Loucy (cell line): ENCODE data around the gene NRXN3.

Experiments used
- H2AFZ ChIP-seq: fragments of 200-600 bp; sonication (generic); 2 replicates; pipeline ENCODE4 v1.6.0; 2016; ENCODE audit warnings: antibody characterized with exemption, mild to moderate bottlenecking, low read length, moderate library complexity
- H3F3A ChIP-seq: fragments of 200-600 bp; 2 replicates; pipeline ENCODE4 v1.6.0; 2016; ENCODE audit warnings: antibody characterized with exemption, low read depth, mild to moderate bottlenecking
- H3K27me3 ChIP-seq: fragments of 200-600 bp; sonication (generic); 2 replicates; pipeline ENCODE4 v1.6.1; 2014; ENCODE audit warnings: low read length, mild to moderate bottlenecking; ENCODE audit not compliant: insufficient read depth, poor library complexity, severe bottlenecking
- H3K36me3 ChIP-seq: fragments of 200-600 bp; sonication (generic); 2 replicates; pipeline ENCODE4 v1.6.1; 2016; ENCODE audit warnings: low read length; ENCODE audit not compliant: insufficient read depth
- H3K4me1 ChIP-seq: fragments of 200-600 bp; sonication (generic); 2 replicates; pipeline ENCODE4 v1.5.1; 2014; ENCODE audit warnings: low read length, mild to moderate bottlenecking; ENCODE audit not compliant: insufficient read depth, poor library complexity, severe bottlenecking
- H3K4me2 ChIP-seq: fragments of 200-600 bp; sonication (generic); 2 replicates; pipeline ENCODE4 v1.6.0; 2014; ENCODE audit warnings: antibody characterized with exemption, low read length, low read depth, mild to moderate bottlenecking; ENCODE audit not compliant: poor library complexity, severe bottlenecking
- H3K4me3 ChIP-seq: fragments of 200-600 bp; sonication (generic); 2 replicates; pipeline ENCODE4 v1.5.1; 2014; ENCODE audit warnings: low read length, mild to moderate bottlenecking, mixed read lengths; ENCODE audit not compliant: poor library complexity, severe bottlenecking
- H3K79me2 ChIP-seq: fragments of 200-600 bp; sonication (generic); 2 replicates; pipeline ENCODE4 v1.6.1; 2014; ENCODE audit warnings: low read length; ENCODE audit not compliant: insufficient read depth
- H3K9ac ChIP-seq: fragments of 200-600 bp; sonication (generic); 2 replicates; pipeline ENCODE4 v1.6.0; 2014; ENCODE audit warnings: mild to moderate bottlenecking, low read depth, low read length, moderate library complexity; ENCODE audit not compliant: poor library complexity, severe bottlenecking
- H3K9me2 ChIP-seq: fragments of 200-600 bp; sonication (generic); replicated peaks from 2 replicates; pipeline ENCODE4 v1.6.1; 2016; ENCODE audit warnings: low read depth, low read length, mixed read lengths
- H3K9me3 ChIP-seq: fragments of 200-600 bp; sonication (generic); 2 replicates; pipeline ENCODE4 v1.6.1; 2014; ENCODE audit warnings: mild to moderate bottlenecking, antibody characterized with exemption, low read length, low read depth; ENCODE audit not compliant: insufficient read depth
- H4K20me1 ChIP-seq: fragments of 200-600 bp; sonication (generic); 2 replicates; pipeline ENCODE4 v1.6.0; 2014; ENCODE audit warnings: antibody characterized with exemption, low read length, mild to moderate bottlenecking; ENCODE audit not compliant: insufficient read depth, poor library complexity, severe bottlenecking
- EZH2phosphoT487 ChIP-seq: fragments of 200-600 bp; IDR thresholded peaks from 2 replicates; pipeline ENCODE4 v1.6.1; 2018; ENCODE audit warnings: antibody characterized with exemption, mild to moderate bottlenecking, moderate library complexity, borderline replicate concordance
- TF ChIP-seq, protein P1 (sequence below): fragments of 200-600 bp; sonication (generic); conservative IDR thresholded peaks from 2 replicates; pipeline ENCODE4 v1.5.1; 2014; ENCODE audit warnings: mild to moderate bottlenecking, antibody characterized with exemption, low read length

The NRXN3 gene

DNA sequence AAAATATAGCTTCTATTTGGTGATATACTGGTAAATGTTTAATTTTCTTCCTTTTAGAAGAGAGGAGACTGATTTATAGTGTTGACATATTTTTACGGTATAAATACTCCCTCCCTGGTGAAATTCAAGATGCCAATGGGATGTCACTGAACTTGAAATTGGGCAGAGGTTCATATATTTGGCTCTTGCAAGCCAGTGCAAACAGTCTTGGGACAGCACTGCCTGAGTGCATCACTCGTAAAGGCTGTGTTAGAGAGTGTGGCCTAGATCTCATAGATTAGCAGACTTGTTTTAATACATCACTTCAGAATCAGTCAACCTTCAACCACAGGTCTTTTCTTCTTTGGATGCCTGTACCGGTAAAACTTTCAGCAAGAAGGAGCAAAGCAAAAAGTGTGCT lies 681.0 kb downstream of the NRXN3 start:
- Histone ChIP-seq H2AFZ (no peak overlapping the region), H3K4me2 (no peak overlapping the region), H3K9me3 (no peaks in the 10 kb centered on the region), H3F3A (no peaks in the 10 kb centered on the region), H3K27me3 (no peaks in the 10 kb centered on the region), H3K4me3 (no peak overlapping the region), H3K79me2 (no peaks in the 10 kb centered on the region), H3K36me3 (no peaks in the 10 kb centered on the region), H4K20me1 (no peaks in the 10 kb centered on the region), H3K9ac (no peak overlapping the region), H3K9me2 (no peaks in the 10 kb centered on the region), H3K4me1 (no peaks in the 10 kb centered on the region)
- TF ChIP-seq, protein P1, sequence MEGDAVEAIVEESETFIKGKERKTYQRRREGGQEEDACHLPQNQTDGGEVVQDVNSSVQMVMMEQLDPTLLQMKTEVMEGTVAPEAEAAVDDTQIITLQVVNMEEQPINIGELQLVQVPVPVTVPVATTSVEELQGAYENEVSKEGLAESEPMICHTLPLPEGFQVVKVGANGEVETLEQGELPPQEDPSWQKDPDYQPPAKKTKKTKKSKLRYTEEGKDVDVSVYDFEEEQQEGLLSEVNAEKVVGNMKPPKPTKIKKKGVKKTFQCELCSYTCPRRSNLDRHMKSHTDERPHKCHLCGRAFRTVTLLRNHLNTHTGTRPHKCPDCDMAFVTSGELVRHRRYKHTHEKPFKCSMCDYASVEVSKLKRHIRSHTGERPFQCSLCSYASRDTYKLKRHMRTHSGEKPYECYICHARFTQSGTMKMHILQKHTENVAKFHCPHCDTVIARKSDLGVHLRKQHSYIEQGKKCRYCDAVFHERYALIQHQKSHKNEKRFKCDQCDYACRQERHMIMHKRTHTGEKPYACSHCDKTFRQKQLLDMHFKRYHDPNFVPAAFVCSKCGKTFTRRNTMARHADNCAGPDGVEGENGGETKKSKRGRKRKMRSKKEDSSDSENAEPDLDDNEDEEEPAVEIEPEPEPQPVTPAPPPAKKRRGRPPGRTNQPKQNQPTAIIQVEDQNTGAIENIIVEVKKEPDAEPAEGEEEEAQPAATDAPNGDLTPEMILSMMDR = no peak
- TF ChIP-seq EZH2phosphoT487 = no peak

DNA sequence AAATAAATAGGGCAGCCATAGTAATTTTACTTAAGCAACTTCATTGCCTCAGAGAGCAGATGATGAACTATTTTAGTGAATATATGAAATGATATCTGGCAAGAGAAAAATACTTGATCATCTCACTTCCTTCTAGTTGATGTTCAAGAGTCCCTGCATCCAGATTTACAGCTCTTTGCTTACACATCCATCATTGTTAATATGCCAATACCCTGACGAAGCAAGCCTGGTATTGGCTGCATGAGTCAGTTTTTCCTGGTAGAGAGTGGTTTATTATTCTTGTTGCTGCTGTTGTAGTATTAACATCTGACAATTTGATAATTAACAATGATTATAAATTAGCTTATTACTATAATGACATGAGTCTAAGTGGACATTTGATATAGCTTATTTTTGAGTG lies 681.9 kb downstream of the NRXN3 start:
- no peak overlapping the region for H3K9ac ChIP-seq
- no peaks in the 10 kb centered on the region for H3K9me2 ChIP-seq
- H3K9me3 ChIP-seq = no peaks in the 10 kb centered on the region
- no peak overlapping the region for H3K4me2 ChIP-seq
- no peak overlapping the region for H3K4me3 ChIP-seq
- no peaks in the 10 kb centered on the region for H3K4me1 ChIP-seq
- no peaks in the 10 kb centered on the region for H3K79me2 ChIP-seq
- TF ChIP-seq EZH2phosphoT487 = no peak
- TF ChIP-seq, protein P1 = no peak
- H3K27me3 ChIP-seq = no peaks in the 10 kb centered on the region
- no peaks in the 10 kb centered on the region for H4K20me1 ChIP-seq
- no peak overlapping the region for H2AFZ ChIP-seq
- H3F3A ChIP-seq = no peaks in the 10 kb centered on the region
- no peaks in the 10 kb centered on the region for H3K36me3 ChIP-seq

DNA sequence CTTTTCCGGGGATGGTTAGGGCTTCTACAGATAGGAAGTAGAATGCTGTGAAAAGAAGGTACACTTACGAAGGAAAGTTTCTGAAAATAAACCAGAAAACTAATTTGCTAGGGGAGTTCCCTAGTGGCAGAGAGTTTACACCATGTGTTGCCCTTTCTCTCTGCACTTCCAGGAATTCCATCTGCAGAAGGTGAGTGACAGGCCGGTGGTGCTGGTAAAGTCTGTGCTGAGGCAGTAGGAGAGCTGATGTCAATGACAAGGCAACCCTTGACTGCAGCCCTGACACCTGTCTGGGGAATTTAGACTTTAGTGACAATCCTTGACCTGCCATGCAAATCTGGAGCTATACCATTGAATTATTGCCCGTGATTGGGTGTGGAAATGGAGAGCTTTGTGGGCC lies 687.8 kb downstream of the NRXN3 start:
- no peaks in the 10 kb centered on the region for H3F3A ChIP-seq
- no peaks in the 10 kb centered on the region for H3K27me3 ChIP-seq
- H3K36me3 ChIP-seq = no peaks in the 10 kb centered on the region
- no peak overlapping the region for H2AFZ ChIP-seq
- H3K9me3 ChIP-seq = no peaks in the 10 kb centered on the region
- no peaks in the 10 kb centered on the region for H3K9me2 ChIP-seq
- H3K9ac ChIP-seq = no peak overlapping the region
- no peaks in the 10 kb centered on the region for H3K79me2 ChIP-seq
- no peaks in the 10 kb centered on the region for H4K20me1 ChIP-seq
- no peak overlapping the region for H3K4me3 ChIP-seq
- H3K4me2 ChIP-seq = no peak overlapping the region
- TF ChIP-seq EZH2phosphoT487 = no peak
- TF ChIP-seq, protein P1 = no peak
- H3K4me1 ChIP-seq = no peaks in the 10 kb centered on the region
